Gastrocnemius medialis (tissue), 4 donors: ENCODE data around the gene CLIP2.

Source experiments
- CTCF ChIP-seq, 5 experiments: fragments of 450-650 bp in 3 of 5; fragments of 200-600 bp in 2 of 5; sonication (generic) in 2 of 5; IDR thresholded peaks in 4 of 5; conservative IDR thresholded peaks in 1 of 5; 1 replicate in 4 of 5; 2 replicates in 1 of 5; pipeline ENCODE4 v1.5.1; 2016 to 2019; ENCODE audit warnings: antibody characterized with exemption in 5 of 5, mild to moderate bottlenecking in 3 of 5, moderate library complexity in 3 of 5
- POLR2A ChIP-seq, 2 donors: fragments of 450-650 bp; IDR thresholded peaks; one replicate each; pipeline ENCODE4 v1.6.1; 2017; ENCODE audit warnings: antibody characterized with exemption in 2 of 2, mild to moderate bottlenecking in 2 of 2, moderate library complexity in 2 of 2

DNA sequence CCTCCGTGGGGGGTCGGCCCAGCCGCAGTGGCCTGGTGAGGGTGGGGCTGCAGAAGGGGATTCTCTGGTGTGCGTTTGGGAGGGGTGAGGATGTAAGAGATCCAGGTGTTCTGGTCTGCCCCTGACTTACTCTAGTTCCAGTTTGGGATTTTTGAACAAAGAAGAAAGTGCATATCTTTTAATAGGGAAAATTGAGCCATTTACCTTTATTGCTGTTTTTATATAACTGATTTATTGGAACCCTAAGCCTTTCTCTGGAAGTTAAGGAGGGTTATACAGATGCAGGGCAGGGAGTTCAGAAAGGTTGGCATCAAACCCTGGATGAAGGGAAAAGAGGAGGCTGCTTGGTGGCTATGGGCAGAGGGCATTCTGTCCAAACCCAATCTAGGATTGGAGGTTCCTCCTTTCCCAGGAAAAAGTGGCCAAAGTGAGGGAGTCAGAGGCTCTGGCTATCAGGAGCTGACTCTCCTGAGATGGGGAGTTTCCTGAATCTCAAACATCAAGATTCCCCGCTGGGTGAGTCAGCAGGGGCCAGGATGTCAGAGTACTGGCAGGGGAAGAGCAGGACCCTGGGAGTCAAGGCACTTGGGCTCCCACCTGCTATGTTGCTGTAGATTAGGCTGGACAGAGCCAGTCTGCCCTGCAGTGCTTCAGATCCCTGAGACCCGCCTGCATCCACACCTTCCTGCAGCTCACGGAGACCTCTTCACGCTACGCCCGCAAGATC, 67.5 kb downstream of the CLIP2 start:
- TF ChIP-seq CTCF (IDR thresholded peaks at IDR 0.05 in 4 of 5, conservative IDR thresholded peaks at IDR 0.05 in 1 of 5), result no peak
- no peak for TF ChIP-seq POLR2A (IDR thresholded peaks at IDR 0.05)
